HK-2 (cell line): ENCODE results near the gene PTGFRN.
"Not testable (repeated sequence)": the region's sequence is repeated elsewhere in the genome, so short reads cannot be mapped to it uniquely, and the experiment has no call there.

Source experiments
- DNase-seq: peaks from one replicate; pipeline ENCODE4 v3.0.0-alpha.2; 2018; ENCODE audit not compliant: unreplicated experiment

The PTGFRN gene

DNA sequence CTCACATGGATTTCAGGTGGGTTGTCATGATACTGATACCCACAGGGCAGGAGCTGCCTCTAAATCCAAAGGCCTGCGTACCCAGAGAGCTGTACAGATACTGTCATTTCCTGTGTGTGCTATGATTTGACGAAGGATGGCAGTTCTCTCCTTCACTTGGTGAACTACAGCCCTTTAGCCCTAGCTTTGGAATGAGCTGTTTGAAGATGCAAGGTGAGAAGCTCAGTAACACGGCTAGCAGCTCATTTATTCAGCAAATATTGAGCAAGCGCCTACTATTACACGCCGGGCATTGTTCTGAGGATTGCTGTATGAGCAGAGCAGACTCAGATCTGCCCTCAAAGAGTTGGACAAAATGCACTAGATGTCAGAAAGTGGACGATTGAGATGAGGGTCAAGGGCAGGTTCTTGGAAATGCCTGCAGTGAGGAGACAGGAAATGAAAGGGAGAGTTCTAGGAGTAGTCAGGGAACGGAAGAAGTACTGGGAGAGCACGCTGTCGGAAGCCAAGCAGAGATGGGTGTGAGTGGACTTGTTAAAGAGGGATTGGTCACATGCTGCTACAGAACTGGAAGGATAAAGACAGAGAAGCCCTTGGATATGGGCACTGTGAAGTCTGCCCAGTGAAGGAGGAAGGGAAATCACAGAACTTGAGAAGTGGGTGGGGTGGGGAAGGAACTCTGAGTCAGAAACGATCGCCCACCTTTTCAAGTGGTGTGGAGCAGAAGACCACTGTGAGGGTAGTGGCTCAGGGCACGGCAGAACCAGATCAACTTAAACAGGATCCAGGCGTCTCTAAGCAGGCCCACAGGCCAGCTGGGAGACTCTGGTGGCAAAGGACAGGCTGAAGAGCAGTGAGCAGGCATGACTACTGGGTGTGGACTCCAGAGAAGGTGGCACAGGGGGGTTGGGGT is 7.1 kb downstream of the PTGFRN start:
- DNase-seq: no peak

DNA sequence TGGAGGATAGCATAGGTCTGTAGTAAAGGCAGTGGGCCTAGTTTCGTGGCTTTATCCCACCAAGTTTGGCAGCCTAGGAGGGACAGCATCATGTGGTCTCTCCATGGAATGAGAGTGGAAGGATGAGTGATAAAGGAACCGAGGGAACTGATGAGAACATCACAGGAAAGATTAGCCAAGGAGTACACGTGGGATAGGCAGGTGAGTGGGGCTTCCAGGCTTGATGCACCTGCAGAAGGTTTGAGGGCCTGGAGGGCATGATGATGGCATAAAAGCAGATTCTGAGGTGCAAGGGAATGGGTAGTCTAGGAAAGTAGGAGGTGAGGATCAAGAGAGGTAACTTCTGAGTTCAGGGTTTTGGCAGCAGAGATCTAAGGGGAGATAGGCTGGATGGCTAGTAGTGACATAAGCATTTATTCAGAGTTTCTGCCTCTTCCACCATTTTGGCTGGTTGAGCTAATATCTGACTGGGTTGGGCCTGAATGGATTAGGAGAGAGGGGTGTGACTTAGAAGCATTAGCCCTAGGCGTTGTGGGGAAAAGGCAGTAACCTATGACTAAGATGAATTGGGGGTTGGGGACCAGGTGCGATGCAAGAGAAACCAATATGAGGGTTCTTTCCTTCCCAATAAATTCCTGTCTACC is 9.1 kb downstream of the PTGFRN start:
- no peak for DNase-seq

DNA sequence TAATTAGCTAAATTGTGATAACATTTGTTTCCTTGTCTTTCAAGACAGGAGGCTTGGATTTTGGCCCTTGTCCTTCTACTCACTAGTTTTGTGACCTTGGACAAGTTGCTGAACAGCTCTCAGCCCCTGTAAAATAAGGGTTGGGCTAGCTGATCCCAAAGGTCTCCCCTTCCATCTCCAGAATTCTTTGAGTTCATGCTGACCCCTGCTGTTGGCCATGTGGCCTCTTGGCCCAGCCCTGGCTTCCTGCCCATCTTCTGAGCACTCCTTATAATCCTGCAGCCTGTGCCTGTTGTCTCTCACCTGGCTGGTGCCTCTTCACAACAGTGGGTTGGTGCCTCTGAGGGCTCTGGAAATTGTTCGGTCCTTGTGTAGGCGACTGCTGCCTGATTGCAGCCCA is 10.1 kb downstream of the PTGFRN start:
- no peak for DNase-seq

DNA sequence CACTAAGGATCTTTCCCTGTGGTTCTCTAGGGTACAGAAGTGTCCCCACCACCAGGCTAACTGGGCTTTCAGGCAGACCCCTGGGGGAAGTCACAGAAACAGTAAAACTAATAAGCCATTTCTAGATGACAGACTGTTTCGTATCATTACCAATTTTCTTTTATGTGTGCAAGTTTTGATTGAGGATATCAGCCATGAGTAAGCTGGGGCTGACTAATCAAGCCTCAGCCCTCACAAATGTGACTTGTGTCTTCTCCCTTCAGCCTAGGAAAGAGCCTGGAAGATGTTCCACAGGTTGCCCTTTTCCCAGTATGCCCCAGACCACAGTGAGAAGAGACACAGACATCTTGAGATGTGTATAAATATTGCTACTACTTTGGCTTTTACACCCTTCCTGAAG is 10.5 kb downstream of the PTGFRN start:
- DNase-seq: no peak

DNA sequence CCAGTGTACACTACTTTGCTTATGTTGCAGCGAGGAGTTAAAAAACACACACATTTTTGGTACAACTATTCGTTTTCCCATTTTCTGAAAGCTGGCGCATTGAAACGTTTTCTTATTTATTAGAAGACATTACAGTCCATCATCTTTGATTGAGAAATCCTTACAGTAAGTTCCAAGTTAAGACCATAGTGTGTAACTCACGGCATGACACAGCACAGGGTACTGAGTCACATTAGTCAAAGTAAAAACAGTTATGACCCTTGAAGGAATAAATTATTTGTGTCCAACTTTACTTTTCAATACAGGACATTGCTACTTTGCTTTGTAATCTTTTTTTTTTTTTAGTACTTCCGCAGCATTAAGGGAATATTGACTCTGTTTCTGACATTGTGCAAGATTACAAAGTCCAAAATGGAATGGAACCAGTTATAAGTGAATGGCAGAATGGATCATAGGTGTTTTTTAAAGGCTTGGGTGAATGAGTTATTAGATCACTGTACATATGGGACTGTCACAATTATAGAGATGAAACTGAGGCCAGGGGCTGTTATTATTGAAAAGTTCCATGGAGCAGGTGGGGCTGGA is 11.7 kb downstream of the PTGFRN start:
- DNase-seq: no peak

DNA sequence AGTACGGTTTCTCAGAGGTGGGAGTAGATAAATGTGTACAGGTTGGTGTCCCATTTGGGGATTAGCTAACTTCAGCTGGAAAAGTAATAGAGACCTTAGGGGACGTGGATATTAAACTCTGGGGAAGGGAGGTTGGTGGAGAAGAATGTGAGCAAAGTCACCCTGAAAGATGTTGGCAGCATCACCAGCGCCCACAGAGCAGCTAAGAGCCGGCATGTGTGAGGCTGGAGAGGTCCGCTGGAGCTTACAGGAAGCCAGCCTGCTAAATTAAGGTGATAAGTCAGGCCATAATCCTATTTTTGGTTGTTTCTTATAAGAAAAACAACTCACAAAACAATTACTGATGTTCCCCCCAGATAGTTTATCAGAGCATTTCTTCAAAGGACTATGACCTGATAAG is 12.2 kb downstream of the PTGFRN start:
- no peak for DNase-seq

DNA sequence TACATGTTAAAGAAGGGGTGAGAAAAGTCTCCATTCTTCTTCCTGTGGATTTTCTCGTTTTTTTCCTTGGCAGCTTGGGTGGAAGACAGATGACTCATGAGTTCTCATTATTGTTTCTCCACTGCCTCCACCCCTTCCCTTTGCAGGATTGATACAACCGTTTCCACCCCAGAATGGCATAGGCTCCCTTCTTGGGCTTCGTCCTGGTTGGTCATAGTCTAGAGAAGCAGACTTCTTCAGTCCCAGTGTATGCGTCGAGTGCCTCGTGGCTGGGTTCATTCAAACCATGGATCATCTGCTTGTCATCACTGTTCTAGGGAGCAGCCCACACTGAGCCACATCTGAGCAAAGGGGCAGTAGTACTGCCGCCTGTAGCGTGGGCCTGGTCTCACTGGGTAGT is 13.7 kb downstream of the PTGFRN start:
- DNase-seq: no peak

DNA sequence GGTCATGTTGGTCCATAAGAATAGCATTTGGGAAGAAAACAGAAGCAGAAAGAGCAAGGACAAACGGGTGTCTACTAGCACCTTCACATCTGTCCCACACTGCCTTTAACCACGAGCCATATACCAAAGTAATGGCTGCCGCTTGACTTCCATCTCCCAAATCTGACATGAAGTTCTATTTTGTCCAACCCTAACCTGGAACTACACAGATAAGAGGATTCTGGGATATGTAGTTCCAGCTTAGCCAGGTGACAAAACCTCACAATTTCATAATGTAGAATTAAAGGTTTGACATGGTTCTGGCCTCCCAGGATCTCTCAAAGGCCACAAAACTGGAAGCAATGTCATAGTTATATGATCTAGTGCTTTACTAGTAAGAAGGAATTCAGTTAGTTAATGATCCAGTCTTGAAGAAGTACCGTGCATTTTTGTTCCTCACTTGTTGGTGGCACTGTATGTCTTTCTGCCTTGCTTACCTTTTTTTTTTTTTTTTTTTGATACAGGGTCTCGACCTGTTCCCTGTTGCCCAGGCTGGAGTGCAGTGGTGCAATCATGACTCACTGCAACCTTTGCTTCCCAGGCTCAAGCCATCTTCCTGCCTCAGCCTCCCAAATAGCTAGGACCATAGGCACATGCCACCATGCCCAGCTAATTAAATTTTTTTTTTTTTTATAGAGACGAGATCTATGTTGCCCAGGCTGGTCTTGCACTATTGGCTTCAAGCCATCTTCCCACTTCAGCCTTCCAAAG is 17.5 kb downstream of the PTGFRN start:
- DNase-seq: no peak

DNA sequence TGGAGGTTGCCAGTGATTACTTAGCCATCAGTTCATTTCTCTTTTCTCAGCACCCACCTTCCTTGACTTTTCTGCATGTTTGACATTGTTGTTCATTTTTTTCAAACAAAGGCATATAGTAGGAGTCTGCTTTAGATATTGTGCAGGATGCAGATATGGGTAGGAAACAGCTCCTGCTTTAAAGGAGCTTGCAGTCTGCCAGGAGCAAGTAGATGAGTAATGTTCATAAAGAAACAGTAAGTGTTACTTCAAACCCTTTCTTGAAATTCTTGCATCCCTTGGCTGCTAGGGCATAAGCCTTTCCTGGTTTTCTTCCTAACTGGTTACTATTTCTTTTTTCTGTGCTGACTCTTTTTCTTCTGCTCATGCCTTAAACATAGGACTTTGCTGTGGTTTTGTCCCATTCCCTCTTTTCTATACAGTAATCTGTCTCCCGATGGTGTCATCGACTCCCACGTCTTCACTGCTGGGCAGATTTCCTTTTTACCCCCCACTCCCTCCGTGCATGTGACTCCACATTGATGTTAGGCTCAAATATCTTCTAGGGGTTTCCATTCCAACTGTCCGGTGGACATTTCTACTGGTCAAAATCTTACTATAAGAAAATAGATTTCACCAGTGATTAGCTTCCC is 20.4 kb downstream of the PTGFRN start:
- DNase-seq: no peak

DNA sequence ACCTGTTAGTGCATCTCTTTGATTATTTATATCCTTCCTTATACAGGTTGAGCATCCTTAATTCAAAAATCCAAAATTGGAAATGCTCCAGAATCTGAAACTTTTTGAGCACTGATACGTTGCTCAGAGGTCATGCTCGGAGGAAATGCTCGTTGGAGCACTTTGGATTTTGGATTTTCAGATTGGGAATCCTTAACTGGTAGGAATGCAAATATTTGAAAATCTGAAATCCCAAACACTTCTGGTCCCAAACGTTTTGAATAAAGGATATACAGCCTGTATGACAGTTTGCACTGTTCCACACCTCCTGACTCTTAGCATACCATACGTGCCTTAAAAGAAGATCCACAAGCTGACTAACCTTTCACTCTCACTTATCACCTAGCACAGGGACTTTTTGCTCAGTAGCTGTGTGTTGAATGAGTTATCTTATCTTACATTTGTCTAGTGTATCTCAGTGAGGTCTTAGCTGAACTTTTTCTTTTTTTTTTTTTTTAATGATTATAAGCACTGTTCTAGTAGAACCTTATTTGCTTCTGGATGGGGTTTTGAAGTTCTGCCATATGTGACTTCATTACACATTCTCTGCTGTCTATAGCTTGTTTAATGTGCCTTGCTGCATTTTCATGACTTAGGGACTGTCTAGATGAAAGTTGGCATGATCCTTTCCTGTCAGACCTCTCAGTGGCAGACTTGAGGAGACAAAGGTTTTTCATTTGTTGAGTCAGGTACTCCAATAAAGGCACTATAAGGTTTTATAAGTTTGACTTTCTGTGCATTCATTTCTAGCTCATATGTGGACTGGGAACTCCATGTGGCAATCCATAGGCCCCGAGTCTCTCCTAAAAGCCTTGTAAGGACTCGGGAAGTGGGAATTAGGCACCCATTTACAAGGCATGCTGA is 21.6 kb downstream of the PTGFRN start:
- DNase-seq: no peak

DNA sequence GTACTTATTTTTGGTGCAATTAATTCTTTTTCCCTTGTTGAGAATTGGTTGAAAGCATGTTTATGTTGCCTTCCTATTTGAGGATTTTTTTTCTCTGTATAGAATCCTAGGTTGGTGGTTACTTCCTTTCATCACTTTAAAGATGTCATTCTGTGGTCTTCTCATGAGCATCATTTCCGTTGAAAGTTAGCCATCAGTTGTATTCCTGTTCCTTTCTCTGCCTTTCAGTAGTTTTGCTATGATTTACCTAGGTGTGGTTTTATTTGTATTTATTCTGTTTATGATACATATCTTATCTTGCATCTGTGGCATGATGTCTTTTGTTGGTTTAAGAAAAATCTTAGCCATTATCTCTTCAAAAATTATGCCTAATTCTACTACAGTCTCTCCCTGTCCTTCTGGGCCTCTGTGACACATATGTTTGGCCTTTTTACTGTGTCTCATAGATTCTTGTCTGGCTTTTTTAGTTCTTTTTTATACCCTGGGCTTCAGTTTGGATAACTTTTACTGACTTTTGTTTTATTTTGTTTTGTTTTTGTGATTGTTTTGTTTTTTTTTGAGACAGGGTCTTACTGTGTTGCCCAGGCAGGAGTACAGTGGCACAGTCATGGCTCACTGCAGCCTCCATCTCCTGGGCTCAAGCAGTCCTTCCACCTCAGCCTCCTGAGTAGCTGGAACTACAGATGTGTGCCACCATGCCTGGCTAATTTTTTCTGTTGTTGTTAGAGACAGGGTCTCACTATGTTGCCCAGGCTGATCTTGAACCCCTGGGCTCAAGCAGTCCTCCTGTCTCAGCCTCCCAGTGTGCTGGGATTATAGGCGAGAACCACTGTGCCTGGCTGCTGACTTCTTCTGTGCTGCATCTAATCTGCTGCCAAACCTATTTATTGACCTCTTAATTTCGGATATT is 24.1 kb downstream of the PTGFRN start:
- DNase-seq: no peak

DNA sequence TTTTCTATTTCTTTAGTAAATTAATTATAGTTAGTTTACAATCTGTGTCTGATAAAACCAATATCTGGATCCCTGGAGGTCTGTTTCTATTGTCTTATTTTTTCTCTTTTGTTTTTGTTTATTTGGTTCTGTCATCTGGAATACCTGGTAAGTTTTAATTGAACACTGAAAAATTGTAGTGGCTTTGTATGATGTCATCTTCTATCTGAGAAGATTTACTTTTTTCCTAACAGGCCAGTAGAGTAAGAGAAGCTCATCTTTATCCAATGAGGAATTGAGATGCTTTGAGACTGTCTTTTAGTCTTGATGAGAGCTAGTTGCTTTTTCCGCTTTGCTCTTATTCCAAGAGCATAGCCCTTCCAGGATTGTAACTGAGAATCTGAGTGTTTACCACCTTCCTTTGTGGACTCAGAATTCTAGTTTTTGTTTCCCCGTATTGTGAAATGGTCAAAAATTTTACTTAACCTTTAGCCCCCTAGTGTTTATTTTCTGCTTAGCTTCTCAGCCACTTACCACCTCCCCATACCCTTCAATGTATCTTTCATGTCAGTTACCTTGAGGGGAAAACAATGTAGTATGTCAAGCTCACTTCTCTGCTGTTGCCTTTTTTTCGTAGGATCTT is 25.0 kb downstream of the PTGFRN start:
- DNase-seq: no peak

DNA sequence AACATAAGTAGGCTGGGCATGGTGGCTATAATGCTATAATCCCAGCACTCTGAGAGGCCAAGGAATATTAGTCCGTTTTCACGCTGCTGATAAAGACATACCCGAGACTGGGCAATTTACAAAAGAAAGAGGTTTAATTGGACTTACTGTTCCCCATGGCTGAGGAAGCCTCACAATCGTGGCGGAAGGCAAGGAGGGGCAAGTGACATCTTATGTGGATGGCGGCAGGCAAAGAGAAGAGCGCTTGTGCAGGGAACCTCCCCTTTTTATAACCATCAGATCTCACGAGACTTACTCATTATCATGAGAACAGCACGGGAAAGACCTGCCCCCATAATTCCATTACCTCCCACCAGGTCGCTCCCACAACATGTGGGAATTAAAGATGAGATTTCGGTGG is 28.5 kb downstream of the PTGFRN start:
- DNase-seq: no peak

DNA sequence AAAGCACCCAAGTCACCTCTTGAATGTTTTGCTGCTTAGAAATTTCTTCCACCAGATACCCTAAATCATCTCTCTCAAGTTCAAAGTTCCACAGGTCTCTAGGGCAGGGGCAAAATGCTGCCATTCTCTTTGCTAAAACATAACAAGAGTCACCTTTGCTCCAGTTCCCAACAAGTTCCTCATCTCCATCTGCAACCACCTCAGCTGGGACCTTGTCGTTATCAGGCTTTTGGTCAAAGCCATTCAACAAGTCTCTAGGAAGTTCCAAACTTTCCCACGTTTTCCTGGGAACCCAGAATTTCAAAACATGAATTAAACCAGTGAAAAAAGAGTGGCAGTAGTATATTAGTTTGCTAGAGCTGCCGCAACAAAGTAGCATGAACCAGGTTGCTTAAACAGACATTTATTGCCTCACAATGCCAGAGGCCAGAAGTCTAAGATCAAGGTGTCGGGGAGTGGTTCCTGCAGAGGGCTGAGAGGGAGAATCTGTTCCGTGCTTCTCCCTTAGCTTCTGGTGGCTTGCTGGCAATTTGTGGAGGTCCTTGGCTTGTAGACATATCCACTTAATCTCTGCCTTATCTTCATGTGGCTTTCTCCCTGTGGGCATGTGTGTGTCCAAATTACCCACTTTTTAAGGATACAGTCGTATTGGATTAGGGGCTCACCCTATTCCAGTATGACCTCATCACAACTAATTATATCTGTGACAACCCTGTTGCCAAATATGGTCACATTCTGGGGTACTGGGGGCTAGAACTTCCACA is 30.2 kb downstream of the PTGFRN start:
- DNase-seq: not testable (repeated sequence)

DNA sequence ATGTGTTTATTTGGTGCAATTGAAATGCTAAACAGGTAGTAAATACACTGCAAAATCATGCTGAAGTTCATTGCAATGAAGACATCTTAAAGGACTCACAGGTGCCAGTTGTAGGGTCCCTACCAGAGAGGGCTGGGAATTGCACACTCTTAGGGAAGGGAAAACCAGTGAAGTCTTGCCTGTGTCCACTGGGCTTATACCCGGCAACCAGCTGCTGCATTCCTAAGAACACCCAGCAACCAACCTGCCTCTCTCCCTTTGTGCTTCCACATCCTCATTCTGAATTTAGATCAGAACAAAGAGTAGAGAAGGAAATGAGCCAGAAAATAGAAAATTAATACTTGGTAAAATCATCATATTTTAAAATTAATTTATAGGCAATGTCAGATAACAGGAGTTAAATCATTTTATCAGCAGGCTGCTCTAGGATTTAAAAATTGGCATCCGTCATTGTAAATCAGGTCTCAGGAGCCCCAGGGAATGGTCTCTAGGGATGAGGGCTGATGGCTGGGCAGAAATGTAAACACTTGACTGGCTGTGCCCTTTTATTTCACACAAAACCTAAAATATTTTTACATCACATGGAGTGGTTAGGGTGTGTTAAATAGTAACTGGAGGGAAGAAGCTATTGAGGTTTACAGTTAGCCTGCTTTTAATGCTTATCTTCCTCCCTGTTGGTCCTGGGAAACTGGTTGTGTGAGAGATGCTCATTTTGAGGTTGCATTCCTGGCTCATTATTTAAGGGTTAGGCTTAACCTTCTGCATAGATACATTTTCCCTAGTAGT is 31.3 kb downstream of the PTGFRN start:
- DNase-seq: no peak

DNA sequence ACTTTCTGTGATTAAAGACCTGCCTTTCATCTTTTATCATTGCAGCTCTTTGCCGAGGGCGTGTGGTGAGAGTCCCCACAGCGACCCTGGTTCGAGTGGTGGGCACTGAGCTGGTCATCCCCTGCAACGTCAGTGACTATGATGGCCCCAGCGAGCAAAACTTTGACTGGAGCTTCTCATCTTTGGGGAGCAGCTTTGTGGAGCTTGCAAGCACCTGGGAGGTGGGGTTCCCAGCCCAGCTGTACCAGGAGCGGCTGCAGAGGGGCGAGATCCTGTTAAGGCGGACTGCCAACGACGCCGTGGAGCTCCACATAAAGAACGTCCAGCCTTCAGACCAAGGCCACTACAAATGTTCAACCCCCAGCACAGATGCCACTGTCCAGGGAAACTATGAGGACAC is 32.0 kb downstream of the PTGFRN start:
- no peak for DNase-seq

DNA sequence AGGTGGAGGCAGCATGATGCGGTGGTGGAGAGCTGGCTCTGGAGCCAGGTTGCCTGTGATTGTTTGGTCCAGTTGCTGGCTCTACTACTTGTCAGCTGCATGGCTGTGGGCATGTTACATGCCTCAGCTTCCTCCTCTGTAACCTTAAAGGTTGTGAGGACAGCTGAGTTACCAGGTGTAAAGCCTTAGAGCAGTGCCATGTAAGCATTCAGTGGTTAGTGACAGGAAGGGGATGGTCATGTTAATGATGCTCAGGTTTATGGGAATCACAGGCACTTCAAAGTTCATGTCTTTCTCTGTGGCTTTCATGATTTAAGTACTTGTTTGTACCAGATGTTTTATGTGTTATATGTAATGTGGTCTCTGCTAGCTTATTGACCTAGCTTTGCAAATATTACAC is 32.6 kb downstream of the PTGFRN start:
- no peak for DNase-seq

DNA sequence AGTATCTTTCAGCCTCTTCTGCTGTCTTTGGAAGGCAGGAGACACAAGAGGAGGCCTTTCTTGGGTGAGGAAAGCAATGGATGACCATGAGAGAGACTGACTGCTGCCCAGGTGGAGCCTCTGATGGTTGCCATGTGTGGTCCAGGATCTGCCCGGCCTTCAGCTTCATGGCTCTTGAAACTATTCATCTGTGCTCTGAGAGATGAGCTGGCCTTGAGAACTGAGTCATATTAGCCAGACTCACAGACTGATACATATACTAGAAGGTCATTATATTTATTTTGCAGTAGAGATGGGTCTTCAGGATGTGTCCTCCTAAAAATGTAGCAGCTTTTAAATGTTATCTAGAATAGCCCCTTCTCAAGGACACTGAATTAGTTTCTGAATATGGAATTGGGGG is 33.7 kb downstream of the PTGFRN start:
- no peak for DNase-seq
